Stimulated activated CD4-positive, alpha-beta T cell treated with anti-CD3 and anti-CD28 coated beads, Interleukin-1b, Interleukin-23, amount 100 ng/mL, for 1 hour (primary cell): Measurements from ENCODE around the gene TAF1C.
A peak's percentile ranks its signal among the peaks of the same experiment; 100 is the strongest.

Source experiments
- DNase-seq, 2 donors: peaks; one replicate each; pipeline ENCODE4 v3.0.0-alpha.2; 2020; ENCODE audit warnings: low read depth in 2 of 2

Gene TAF1C

DNA sequence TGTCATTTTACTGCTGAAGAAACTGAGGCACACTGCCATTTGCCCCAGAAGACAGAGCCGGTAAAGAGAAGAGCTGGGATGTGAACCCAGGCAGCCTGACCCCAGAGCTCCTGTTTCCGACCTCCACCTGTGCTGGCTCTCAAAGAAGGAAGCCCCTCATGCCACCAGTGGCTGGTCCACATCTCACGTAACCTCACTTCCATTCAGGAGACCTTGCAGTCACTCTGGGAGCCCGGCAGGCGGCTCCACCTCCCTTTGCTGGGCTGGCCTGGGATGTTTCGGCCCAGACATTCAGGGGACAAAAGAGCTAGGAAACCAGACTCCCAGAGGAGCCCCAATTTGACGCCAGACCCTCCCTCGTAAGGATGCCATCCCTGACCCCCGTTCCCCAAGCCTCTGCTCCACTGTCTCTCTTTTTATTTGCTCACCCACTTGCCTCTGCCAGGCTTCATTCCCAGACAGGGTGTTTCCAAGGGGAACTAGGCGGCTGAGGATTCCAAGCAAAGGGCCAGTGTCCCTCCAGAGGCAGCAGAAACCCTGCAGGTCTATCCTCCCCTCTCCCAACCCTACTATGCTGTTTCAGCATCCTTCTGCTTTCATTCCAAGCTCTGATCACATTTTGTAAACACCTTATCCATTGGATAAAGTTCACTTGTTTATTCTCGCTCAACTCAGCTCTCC lies 2.8 kb downstream of the TAF1C start:
- no peak for DNase-seq

- no peak for DNase-seq
Observed at GRCh38 chr16:84183572-84183875, 3.3 kb downstream of the TAF1C start.

DNA sequence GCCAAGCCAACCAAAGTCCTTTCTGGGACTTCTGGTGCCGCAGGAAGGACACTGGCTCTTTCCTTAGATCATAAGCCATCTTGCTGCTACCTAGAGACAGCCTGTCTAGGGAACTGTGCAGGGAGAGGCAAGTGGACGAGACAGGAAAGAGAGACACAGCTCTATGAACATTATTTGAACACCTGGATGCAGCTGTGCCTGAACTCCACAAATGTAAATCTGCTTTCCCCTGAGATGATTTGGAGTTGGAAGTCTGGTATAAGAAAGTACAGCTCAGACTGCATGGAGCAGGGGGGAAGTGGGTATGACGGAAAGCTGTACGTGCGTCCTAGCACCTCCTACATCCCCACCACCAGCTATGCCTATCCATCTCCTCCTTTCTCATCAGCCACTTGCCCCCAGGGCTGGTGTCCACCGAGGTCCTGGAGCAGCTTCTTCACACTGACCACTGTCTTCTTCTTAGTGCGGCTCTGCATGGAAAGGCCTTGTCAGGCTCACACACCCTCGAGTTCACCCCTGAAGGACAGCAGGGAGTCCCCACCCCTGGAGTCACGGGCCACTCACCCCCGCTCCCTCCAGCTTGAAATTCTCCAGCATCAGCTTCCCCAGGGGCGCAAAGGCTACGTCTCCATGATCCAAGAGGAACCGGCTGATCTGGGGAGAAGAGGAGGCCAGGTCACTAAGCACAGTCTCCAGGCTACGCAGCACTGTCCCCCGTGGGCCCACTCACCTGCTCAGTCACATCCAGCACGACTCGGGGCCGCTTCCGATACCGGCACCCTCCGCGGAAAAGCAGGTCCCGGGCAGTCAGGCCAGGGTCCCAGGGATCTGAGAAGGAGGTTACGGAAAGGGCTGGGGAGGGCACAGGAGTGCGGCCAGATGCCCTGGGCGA lies 3.9 kb downstream of the TAF1C start:
- DNase-seq = no peak

GRCh38 chr16:84182104-84182503 lies 4.8 kb downstream of the TAF1C start:
- DNase-seq = no peak

DNA sequence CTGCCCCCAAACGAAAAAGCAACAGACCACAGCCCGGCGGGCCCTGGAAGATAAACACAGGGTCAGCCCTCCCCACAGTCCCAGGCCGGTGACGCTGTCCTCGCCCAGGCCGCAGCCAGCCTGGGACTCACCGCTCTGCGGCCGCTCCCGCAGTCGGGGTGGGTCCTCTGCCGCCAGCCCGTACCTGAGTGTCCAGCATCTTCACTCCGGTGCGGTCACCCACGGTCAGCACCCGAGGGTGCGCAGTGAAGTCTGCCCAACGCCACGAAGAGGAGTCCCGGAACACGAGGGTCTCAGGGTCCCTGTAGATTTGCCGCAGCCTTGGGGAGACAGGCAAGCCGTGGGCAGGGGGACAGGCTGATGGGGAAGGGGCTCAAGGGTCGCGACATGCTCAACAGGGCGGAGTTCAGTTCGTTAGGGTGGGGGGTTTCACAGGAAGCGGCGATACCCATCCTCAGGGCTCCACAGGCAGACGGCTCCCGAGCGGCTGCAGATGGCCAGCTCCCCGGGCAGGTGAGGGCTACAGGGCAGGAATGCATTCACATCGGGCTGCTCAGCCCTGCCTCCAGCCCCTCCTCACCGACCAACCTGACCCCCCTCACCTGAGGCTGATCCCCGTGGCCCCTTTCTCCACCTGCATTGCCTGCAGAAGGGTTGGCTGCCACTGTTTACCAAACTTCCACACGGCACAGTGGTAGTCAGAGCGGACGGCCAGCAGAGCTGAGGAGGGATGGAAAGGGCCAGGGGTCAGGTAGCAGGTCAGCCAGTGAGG lies 5.5 kb downstream of the TAF1C start:
- DNase-seq = no peak

DNA sequence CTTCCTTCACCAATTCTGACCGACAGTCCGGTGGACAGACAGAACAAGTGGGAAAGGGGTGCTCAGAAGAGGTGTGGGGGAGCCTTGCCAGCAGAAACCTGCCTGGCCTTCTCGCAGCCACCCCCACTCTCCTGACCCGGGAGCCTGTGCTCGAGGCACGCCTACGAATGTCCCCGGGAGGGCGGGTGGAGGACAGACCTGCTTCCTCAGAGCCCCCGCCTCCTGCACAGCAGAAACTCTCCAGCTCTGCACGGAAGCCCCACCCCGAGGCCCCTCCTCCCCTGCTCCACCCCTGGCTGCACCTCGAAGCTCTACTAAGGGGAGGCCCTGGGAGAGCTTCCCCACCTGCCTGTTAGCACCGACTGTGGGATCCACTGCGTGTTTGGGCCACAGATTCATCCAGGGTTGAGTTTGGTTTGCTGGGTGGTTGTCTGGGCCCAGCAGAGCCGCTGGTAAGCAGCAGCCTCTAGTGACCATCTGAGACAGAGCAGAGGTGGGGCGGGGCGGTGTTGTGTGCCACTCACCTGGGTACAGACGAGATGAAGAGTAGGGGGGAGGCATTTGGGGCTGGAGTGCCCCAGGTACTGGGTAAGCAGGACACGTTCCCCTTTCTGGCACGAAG lies 6.2 kb downstream of the TAF1C start:
- no peak for DNase-seq

DNA sequence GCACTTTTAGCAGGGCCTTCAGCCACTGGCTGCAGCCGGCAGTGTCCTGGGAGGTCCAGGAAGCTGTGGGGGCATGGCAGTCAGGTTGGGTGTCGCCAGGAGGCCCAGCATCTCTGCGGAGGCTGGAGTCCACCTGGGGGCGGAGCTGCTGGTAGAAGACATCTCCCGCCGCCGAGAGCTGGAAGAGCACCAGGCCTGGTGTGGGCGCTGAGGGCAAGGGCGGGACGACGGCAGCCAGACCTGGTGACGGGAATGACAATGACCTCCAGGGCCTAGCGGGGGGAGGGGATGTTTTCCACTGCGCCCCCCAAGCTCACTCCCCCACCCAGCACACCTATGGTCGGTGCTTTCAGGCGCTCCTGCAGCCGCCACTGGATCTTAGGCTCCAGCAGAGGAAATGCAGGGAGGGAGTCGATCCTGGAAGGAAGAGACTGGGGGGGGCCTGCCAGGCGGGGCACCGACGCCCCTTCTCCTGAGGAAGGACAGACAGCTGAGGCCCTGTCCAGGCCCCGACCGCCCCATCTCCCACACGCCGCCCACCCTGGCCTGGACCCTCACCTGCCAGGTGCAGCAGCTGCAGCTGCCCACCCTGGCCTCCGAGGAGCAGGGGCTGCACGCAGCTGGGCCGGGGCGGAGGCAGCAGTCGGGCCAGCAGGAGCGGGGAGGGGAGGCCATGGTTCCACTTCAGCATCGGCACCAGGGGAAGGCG lies 7.1 kb downstream of the TAF1C start:
- DNase-seq = no peak

DNA sequence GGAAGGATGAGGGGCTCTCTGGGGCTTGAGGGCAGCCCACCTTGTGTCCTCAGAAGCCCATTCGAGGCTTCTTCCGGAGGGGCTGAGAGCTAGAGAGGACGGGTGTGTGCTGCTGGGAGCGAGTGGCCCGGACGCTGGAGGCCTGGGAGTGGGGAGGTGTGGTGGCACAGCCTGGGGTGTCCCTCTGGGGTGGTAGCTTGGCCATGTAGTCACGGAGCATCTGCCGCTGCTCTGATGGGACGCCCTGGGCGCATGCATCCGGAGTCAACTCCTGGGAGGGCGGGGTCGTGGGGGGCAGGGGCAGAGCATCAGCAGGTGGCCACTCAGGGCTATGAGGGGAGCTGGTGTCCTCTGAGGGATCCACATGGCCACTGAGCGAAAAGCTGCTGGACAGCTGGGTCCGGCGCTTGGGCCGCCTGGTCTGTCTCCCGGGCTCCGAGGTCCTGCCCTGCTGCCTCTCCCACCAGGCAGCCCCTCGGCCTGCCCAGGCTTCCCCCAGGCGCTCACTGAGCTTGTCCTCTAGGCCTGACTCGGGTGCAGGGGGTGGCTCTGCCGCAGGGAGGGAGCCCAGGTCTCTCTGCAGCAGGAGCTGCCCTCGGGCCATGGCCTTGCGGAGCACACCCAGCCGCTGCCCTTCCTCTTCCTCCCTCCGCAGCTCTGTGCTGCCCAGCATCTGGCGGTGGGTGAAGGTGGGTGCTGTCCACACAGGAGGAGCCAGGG lies 7.8 kb downstream of the TAF1C start:
- no peak for DNase-seq

GRCh38 chr16:84178146-84178765 lies 8.6 kb downstream of the TAF1C start:
- DNase-seq = no peak

DNA sequence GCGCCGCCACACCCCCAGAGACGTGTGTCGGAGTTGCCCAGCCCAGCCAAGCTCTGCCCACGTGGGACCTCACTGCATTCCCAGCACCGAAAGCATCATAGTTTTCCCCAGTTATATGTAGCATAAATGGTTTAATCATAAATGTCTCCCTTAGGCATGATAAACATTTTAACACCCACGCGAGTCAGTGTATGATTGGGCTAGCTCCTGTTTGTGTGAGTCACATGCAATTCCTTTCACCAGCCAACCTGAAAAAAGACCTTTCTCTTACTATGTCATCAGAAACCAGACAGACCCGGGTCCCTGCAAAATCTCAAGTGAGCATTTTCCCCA lies 9.2 kb downstream of the TAF1C start:
- DNase-seq = no peak

DNA sequence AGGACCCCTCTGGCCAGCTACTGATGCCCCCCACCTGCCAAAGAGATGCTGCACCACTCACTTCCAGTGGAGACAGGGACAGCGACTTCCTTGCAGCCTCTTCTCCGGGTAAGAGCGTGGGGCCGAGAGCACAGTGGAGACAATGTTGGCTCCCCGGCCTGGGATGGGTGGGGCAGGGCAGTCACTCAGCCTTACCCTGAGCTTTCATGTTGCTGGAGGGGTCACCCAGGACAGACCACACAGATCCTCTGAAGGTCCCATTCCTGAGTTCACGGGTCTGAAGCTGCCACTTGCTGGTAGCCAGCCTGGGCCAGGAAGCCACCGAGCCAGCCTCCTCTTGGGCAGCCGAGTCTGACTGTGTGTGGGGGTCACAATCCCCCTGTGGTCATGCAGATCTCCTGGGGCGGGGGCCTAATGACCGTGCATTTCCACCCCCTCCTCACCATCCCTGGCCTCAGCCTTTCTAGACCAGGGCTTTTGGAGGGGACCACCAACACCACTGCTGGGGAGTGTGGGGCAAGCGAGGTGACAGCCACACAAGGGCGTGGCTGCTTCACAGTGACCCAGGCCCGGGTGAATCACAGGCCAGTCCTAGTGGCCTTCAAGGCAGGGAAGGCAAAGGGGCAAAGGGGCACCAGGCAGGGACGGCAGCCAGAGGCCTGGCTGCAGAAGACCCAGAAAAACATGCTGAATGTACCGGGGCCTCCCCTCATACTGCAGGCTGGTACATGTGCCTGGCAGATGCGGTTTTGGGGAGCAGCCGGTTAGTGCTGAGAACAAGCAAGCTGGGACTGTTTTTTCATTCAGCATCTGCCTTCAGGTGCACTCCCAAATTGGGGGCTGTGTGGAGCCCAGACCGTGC lies 10.4 kb downstream of the TAF1C start:
- DNase-seq = no peak

DNA sequence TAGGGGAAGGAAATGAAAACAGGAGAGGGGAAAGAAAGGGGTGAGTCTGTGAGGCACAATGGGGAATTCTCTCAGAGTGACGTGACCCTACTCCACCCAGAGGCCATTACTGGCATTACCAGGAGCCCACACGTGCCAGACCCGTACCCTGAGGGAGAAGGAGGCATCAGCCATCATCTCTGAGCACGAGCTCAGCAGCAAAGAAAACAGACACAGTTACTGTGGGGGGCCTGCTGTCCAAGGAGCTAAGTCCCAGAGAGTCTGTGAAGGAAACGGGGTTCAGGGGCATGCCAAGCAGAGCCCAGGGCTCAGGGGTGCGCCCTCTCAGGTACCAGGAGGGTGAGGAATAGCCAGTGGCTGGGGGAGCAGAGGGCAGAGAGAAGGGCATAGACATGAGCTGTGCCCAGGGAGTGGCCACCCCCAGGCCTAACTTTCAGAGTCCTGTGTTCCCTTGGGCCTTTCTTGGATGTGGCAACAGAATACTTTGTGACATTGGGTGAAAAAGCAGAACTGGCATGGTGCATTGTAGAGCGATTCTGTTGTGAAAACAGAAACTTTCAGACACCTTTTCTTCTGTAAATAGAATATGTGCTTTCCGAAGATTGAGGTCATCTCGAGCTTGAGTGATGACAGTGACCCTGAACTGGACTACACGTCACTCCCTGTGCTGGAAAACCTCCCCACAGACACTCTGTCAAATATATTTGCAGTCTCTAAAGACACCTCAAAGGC lies 11.3 kb downstream of the TAF1C start:
- DNase-seq = peak in 1 of 2 donors; percentile 34

DNA sequence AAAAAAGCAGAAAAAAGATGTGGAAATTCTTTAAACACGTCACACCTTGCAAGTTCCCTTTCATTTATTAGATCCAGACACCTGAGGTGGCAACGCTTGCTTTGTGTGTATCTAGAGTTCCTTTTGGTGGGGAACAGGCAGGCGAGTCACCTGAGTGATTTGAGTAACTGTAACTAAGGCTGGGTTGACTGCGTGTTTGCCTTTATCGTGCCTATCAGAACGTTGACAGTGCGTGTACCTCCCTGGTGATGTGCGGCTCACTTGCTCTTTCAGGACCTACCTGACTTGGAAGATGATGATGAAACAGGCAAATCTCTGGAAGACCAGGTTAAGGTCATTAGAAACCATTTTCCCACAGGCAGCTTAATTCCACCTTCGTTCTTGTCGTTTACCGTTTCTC lies 12.5 kb downstream of the TAF1C start:
- no peak for DNase-seq

DNA sequence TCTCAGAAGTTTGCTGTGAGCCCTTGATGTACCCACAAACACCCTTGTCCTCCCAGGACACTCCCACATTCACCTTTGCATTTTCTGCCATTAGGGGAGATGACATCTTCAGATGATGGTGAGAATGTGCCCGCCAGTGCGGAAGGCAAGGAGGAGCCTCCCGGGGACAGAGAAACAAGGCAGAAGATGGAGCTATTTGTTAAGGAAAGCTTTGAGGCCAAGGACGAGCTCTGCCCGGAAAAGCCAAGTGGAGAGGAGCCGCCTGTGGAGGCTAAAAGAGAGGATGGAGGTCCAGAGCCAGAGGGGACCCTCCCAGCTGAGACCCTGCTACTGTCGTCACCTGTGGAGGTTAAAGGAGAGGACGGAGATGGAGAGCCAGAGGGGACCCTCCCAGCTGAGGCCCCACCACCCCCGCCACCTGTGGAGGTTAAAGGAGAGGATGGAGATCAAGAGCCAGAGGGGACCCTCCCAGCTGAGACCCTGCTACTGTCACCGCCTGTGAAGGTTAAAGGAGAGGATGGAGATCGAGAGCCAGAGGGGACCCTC lies 17.0 kb downstream of the TAF1C start:
- DNase-seq = no peak

DNA sequence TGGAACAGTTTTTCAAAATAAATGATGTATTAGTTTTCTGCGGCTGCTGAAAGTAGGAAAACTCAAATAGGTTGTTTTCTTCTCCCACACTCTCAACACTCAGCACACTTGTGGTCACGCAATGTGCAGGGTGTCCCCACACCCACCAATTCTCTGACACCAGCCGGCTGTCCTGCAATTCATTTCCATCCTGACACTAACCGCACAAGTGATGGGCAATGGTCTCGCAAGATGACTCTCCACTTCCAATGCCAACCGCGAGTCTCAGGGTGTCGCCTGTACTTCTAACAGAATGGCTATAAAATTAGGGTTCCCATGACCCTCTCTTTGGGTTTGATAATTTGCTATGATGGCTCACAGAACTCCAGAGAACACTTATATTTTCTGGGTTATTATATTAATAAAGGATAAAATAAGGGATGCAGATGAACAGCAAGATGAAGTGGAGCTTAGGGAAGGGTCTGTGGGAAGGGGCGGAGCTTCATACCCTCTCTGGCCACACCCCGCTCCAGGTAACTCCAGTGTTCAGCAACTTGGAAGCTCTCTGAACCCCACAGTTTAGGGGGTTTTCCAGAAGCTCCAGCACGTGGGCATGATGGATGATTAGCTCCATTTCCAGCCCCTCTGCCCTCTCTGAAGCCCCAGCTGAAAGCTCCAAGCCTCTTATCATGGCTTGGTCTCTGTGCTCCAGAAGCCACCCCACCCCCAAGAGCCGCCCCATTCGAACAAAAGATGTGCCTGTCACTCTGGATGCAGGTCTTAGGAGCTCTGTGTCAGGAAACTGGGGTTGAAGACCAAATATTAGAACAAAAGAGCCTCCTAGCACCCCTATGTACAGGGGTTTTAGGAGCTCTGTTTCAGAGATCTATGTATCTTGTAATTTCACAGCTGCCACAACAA lies 19.8 kb downstream of the TAF1C start:
- no peak for DNase-seq

- DNase-seq = no peak
Observed at GRCh38 chr16:84165746-84166145, 21.1 kb downstream of the TAF1C start.

- DNase-seq = no peak
Observed at GRCh38 chr16:84161801-84162200, 25.1 kb downstream of the TAF1C start.

GRCh38 chr16:84161037-84161436 lies 25.8 kb downstream of the TAF1C start:
- no peak for DNase-seq
